ENCODE results near the gene IL6ST. TPM values are rescaled to one million over a fixed set of nuclear protein-coding genes. Genes with fewer than 3 reads are reported as not detected.
A peak's percentile ranks its signal among the peaks of the same experiment; 100 is the strongest.
"Not testable (repeated sequence)": the region's sequence is repeated elsewhere in the genome, so short reads cannot be mapped to it uniquely, and the experiment has no call there.

Gene IL6ST
- 84.1 TPM for polyA plus RNA-seq (2013, experiment 1 of 2; ENCODE audit: insufficient read length)
- polyA plus RNA-seq (2013, experiment 2 of 2; ENCODE audit: insufficient read length) = 112 TPM

GRCh38 chr5:55994495-55994997 is at the start of gene IL6ST:
IL6ST (minus strand) TSS chr5:55994963; CDS start chr5:55976278, 18,685 bp downstream.
- DNase-seq = peak; percentile 71

DNA sequence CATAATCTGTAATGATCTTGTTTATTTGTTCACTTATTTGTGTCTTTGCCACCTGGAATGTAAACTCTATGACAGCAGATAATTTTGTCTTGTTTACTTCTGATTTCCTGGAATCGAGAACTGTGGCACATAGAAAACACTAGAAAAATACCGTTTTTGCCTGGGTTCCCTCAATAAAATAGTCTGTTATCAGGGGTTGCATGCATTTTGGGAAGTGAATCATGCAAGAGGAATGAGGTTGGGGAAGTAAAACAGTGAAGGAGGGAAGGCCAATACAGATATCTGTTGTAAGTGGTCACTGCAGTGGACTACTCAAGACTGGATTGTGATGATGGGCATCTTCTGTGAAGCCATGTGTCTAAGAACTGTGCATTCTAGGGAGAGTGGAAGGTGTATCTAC is 45.2 kb upstream of the IL6ST start:
- no peak for DNase-seq

- DNase-seq = not testable (repeated sequence)
These were observed 43.4 kb upstream of the IL6ST start for GRCh38 chr5:56038206-56038605.

DNA sequence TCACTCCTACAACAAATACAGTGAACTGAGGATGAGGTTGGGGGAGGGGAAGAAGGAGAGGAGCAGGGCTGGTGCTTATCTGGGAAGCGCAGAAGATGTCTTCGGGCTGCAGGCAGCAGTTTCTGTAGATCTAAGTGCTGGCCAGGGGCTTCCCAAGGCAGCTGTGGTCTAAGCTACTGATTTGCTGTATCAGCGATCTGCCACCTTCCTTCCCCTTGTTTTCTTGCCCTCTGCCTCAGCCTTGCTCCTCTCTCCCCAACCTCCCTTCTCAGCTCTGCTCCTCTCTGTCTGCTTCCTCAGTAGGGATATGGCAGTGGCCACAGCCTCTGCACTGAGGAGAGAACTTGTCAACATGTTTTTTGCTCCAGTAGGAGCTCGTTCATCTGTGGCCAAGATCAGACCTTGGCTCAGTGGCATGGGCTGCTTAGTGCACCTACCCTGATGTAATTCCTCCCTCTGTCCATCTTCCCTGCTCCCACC is 42.8 kb upstream of the IL6ST start:
- DNase-seq = no peak

GRCh38 chr5:56035394-56035793 is 40.6 kb upstream of the IL6ST start:
- not testable (repeated sequence) for DNase-seq

DNA sequence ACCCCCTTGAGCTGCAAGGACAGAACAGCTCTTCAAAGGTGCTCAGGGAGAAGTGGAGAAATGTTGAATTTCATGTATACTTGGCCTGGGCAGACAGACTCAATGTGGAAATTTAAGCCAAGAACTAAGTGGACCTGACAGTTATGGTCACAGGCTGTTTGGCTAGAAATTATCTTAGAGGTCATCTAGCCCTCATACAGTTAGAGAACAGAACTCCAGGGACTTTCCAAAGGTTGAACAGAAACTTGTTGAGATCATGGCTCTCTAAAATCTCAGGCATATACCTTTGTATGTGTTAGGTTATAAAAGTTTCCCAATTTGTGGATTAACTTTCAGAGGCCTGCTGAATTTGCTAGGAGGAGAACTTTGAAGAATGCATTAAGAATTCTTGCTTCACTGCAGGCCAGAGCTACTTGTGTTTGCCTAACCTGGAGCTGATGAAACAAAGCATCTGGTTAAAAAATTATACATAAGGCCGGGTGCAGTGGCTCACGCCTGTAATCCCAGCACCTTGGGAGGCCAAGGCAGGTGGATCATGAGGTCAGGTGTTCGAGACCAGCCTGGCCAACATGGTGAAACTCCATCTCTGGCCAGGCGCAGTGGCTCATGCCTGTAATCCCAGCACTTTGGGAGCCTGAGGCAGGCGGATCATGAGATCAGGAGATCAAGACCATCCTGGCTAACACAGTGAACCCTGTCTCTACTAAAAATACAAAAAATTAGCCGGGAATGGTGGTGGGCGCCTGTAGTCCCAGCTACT is 35.3 kb upstream of the IL6ST start:
- DNase-seq = not testable (repeated sequence)

DNA sequence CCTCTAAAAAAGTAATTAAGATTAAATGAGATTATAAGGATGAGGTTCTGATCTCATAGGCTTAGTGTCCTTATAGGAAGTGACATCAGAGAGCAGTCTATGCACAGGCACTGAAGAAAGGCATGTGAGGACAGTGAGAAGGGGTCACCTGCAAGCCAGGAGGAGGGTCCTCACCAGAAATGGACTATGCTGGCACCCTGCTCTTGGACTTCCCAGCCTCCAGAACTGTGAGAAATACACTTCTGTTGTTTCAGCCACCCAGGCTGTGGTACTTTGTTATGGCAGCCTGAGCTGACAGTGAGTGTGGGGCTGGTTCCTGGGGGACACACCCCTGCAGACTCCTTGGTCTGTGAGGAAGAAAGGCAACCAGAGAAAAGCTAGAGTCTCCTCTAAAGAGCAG is 34.7 kb upstream of the IL6ST start:
- DNase-seq = no peak

- no peak for DNase-seq
These were observed 33.9 kb upstream of the IL6ST start for GRCh38 chr5:56028708-56029107.

DNA sequence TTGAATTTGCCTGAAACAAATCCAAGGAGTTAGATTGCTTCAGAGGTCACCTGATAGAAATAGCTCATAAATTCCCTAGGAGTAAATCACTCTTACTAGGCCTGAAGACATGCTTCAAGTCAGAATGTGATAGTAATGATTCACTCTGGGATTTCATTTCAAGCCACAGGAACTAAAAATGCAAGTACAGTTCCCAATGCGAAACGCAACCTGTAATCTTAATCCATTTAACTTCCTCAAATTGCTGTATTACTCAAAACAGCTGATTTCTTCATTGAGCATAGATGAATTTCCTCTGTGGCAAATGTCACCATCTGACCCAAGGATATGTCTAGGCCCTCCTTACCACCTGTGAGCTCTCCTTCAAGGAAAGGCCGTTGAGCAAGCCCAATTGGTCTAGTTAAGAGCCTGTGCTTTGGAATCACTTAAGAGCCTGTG is 32.1 kb upstream of the IL6ST start:
- peak; percentile 87 for DNase-seq

DNA sequence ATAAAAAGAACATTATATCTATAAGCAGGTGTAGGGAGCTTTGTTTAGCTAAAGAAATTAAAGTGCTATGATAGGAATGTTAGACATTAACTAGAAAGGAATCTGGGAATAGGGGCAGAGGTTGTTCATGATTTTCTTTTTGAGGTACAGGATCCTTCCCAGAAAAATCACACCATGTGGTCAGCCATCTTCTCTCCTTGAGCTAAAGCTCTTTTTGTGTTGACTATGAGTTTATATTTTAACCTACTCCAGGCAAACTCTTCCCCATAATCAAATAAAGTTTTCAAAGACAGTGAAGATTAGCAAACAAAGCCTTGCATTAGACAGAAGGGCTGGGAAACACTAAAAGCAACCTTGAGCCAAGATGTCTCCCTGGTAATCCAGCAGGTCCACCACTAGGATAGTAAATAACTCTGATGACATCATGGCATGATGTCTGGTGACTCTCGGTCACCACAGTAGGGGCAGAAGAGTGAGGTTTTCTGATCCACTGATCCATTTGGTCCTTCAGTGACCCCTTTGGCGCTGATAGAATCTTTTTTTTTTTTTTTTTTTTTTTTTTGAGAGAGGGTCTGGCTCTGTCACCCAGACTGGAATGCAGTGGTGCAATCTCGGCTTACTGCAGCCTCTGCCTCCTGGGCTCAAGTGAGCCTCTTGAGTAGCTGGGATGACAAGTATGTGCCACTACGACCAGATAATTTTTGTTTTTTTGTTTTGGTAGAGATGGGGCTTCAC is 30.6 kb upstream of the IL6ST start:
- no peak for DNase-seq

GRCh38 chr5:56024810-56025150 is 30.0 kb upstream of the IL6ST start:
- DNase-seq = no peak

DNA sequence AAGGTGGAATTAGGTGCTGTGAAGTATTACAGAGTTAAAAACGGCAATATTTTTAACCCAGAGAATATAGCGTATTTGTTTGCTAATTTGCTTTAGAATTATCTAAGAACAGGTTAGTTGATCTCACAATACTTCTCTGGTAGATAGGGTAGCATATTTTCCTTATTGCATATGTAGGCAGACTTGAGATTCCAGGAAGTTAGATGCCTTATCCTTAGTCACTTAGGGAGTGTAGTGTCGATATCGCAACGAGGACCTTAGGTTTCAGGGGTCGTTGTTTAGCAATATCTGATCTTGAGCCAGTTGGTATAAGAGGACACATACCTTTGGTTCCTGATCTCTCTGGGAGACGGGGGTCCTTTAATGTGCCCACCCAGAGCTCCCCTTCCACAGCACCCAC is 28.5 kb upstream of the IL6ST start:
- no peak for DNase-seq

- DNase-seq = peak; percentile 74
These were observed 24.8 kb upstream of the IL6ST start for GRCh38 chr5:56019306-56020272.

DNA sequence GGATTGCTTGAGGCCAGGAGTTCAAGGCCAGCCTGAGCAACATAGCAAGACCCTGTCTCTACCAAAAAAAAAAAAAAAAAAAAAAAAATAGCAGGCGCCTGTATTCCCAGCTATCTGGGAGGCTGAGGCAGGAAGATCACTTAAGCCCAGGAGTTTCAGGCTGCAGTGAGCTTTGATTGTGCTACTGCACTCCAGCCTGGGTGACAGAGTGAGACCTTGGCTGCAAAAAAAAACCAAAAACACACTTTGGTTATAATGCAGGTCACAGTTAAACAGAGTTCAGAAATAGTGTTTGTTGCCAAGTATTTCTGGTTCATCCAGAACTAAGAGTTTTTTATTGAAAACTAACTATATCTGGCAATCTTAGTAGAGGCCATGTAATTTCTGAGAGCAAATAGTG is 24.1 kb upstream of the IL6ST start:
- no peak for DNase-seq

GRCh38 chr5:56014701-56015100 is 19.9 kb upstream of the IL6ST start:
- not testable (repeated sequence) for DNase-seq

DNA sequence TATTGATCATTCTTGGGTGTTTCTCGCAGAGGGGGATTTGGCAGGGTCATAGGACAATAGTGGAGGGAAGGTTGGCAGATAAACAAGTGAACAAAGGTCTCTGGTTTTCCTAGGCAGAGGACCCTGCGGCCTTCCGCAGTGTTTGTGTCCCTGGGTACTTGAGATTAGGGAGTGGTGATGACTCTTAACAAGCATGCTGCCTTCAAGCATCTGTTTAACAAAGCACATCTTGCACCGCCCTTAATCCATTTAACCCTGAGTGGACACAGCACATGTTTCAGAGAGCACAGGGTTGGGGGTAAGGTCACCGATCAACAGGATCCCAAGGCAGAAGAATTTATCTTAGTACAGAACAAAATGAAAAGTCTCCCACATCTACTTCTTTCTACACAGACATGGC is 19.2 kb upstream of the IL6ST start:
- DNase-seq = not testable (repeated sequence)

GRCh38 chr5:56012281-56012963 is 17.7 kb upstream of the IL6ST start:
- peak; percentile 66 for DNase-seq

- DNase-seq = peak; percentile 90
These were observed 17.1 kb upstream of the IL6ST start for GRCh38 chr5:56011835-56012234.

GRCh38 chr5:56010431-56010830 is 15.7 kb upstream of the IL6ST start:
- DNase-seq = no peak

- DNase-seq = no peak
These were observed 11.8 kb upstream of the IL6ST start for GRCh38 chr5:56006600-56006999.

- DNase-seq = no peak
These were observed 11.3 kb upstream of the IL6ST start for GRCh38 chr5:56006094-56006493.

GRCh38 chr5:56004874-56005273 is 10.1 kb upstream of the IL6ST start:
- no peak for DNase-seq
